Mucosa of rectum (tissue), 2 donors: ENCODE results near the gene ADORA3.

Experiments
- H3K27ac ChIP-seq, 2 donors: one replicate each; pipeline ENCODE4 v1.7.0; 2013; ENCODE audit warnings: inconsistent platforms in 2 of 2, low read depth in 2 of 2, low read length in 2 of 2
- H3K27me3 ChIP-seq, 2 donors: one replicate each; pipeline ENCODE4 v1.7.0; 2013; ENCODE audit warnings: low read length in 2 of 2; ENCODE audit not compliant: control insufficient read depth in 2 of 2, insufficient read depth in 2 of 2
- H3K36me3 ChIP-seq, 2 donors: one replicate each; pipeline ENCODE4 v1.7.0; 2013; ENCODE audit warnings: low read length in 2 of 2; ENCODE audit not compliant: control insufficient read depth in 2 of 2, insufficient read depth in 2 of 2
- H3K4me1 ChIP-seq, 2 donors: one replicate each; pipeline ENCODE4 v1.7.0; 2013; ENCODE audit warnings: low read length in 2 of 2, mild to moderate bottlenecking in 1 of 2; ENCODE audit not compliant: control insufficient read depth in 2 of 2, insufficient read depth in 2 of 2
- H3K4me3 ChIP-seq, 2 donors: one replicate each; pipeline ENCODE4 v1.7.0; 2013; ENCODE audit warnings: low read length in 2 of 2
- H3K9ac ChIP-seq, 2 donors: one replicate each; pipeline ENCODE4 v1.7.0; 2013; ENCODE audit warnings: low read length in 2 of 2, low read depth in 1 of 2, mild to moderate bottlenecking in 1 of 2
- H3K9me3 ChIP-seq, 2 donors: one replicate each; pipeline ENCODE4 v1.7.0; 2013; ENCODE audit warnings: low read length in 2 of 2; ENCODE audit not compliant: control insufficient read depth in 2 of 2
- donor health status: healthy.
- donor health status: Normal muscosa, but diverticular disease.

Gene ADORA3

DNA sequence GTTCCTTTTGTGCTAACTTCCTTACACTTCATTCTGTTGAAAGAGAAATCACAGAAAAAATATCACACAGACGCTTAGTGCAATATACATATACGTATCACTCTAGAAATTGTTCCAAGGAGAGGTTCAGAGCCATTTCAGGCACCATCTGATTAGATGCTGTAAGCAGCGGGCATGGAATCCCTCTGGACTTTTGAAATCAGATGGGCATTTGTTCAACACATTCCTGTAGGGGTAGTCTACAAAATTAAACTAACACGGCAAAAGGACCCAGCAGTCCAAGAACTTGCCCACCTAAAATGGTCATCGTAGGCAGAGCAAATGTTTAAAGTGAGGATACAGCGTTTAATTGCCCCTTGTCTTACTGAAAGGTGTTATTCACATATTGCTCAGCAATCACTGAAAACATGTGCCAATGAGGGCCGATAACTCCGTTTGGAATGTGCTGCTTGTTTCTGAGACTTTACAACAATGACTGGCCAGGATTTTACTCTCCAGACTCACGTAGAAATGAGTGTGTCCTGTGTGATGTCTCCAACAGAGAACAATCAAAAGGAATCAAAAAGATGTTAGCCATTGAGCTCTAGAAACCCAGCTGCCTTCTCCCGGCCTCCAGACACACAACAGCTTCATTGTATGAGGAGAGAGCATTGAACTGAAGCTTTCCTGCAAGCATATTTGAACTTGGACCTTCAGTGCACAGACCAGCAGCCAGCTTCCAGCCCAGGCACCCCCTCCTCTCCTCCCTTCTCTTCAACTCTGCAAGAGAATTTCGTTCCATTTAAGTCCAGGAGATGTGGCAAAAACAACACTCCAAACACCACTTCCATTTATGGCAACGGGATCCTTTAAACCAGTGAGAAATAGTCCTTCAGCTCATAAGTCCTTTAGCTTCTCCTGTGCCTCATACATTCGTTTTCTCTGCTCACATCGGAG lies 32.1 kb upstream of the ADORA3 start:
- H3K27me3 ChIP-seq = no peaks in the 10 kb centered on the region
- H3K4me3 ChIP-seq = no peak overlapping the region
- H3K4me1 ChIP-seq = no peaks in the 10 kb centered on the region
- no peak overlapping the region for H3K9ac ChIP-seq
- no peaks in the 10 kb centered on the region for H3K9me3 ChIP-seq
- no peaks in the 10 kb centered on the region for H3K36me3 ChIP-seq
- H3K27ac ChIP-seq = peak overlapping the region; percentile 10 to 36

GRCh38 chr1:111520053-111520452 lies 16.6 kb upstream of the ADORA3 start:
- no peak overlapping the region for H3K9ac ChIP-seq
- H3K4me1 ChIP-seq = peaks cover 5 to 6% of the 10 kb centered on the region in 2 donors
- no peaks in the 10 kb centered on the region for H3K36me3 ChIP-seq
- H3K9me3 ChIP-seq = no peaks in the 10 kb centered on the region
- H3K4me3 ChIP-seq = no peak overlapping the region
- H3K27me3 ChIP-seq = no peaks in the 10 kb centered on the region
- no peak overlapping the region for H3K27ac ChIP-seq

DNA sequence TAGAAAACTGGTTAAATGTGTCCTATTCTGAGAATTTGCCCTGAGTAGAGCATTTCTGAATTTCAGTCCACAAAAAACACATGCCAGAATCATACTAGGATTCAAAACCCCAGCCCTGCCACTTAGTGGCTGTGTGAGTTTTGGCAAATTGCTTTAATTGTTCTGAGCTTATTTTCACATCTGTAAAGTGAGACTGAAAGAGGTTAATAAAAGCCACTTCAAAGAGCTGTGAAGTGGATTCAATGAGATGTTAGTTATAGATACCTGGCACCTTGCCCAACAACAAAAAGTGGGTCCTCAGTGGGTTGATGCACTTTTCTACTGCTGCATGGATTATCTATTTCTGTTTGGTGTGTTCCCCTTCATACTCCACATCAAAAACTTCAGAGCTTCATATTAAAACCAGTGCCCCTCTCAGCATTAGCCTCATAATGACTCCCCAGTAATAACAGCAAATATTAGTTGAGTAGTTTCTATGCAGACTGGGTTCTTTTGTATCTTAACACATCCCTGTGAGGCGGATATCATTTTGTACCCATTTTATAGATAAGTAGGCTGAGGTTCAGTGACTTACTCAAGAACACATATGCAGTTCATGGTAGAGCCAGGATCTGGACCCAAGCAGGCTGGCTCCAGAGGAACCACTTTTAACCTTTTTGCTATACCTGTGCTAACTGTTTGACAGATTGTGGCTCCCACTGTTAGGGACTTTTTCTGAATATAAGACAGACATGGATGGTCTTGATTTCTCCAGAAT lies 14.2 kb upstream of the ADORA3 start:
- Histone ChIP-seq H3K27ac (no peak overlapping the region), H3K4me1 (peaks cover 5 to 6% of the 10 kb centered on the region in 2 donors)

GRCh38 chr1:111516005-111516535 lies 12.6 kb upstream of the ADORA3 start:
- H3K27me3 ChIP-seq = no peaks in the 10 kb centered on the region
- H3K36me3 ChIP-seq = no peaks in the 10 kb centered on the region
- H3K27ac ChIP-seq = peak overlapping the region; percentile 57 to 74
- H3K4me1 ChIP-seq = peaks cover 5 to 6% of the 10 kb centered on the region in 2 donors
- no peaks in the 10 kb centered on the region for H3K9me3 ChIP-seq
- peak overlapping the region; percentile 27 to 38 for H3K4me3 ChIP-seq
- peak overlapping the region in 1 of 2 donors; percentile 18 for H3K9ac ChIP-seq

More for the DNA sequence above, 14.2 kb upstream of the ADORA3 start:
- H3K36me3 ChIP-seq = no peaks in the 10 kb centered on the region
- H3K27me3 ChIP-seq = no peaks in the 10 kb centered on the region
- no peak overlapping the region for H3K9ac ChIP-seq
- H3K4me3 ChIP-seq = no peak overlapping the region
- no peaks in the 10 kb centered on the region for H3K9me3 ChIP-seq

DNA sequence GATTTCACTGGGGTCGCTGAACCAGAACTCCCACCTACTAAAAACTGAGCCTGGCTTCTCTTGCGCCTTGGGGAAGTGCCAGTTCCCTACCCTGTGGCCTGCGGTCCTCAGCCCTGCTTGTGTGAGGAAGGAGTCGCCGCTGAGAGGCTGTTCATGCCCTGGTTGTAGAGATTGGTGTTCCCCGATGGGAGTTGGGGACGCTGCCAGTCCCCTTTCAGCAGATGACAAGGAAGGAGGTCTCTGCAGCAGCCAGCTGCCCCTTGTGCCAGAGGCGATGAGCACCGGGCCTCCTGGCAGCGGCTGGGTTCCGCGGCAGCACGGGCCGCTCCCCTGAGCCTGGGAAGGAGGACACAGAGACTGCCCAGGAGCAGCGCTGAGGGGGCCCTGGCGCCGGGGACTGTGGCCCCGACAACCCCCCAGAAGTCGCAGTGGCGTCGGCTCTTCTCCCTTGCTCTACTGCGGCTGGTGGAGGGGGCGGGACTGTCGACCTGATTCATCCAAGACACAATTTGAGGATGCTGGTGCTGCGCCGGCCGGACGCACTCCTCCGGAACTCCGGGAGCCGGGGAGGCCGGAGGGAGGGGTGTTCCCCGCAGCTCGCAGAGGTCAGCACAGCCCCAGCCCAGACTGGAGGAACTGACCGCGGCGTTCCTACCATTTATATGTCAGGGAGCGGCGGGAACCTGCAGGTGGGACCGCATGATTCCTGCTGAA lies 12.0 kb upstream of the ADORA3 start:
- H3K36me3 ChIP-seq = no peaks in the 10 kb centered on the region
- peak overlapping the region; percentile 18 to 49 for H3K9ac ChIP-seq
- H3K4me3 ChIP-seq = peak overlapping the region; percentile 27 to 38
- no peaks in the 10 kb centered on the region for H3K27me3 ChIP-seq
- peak overlapping the region; percentile 57 to 74 for H3K27ac ChIP-seq
- no peaks in the 10 kb centered on the region for H3K9me3 ChIP-seq
- peaks cover 5% of the 10 kb centered on the region in 2 donors for H3K4me1 ChIP-seq

DNA sequence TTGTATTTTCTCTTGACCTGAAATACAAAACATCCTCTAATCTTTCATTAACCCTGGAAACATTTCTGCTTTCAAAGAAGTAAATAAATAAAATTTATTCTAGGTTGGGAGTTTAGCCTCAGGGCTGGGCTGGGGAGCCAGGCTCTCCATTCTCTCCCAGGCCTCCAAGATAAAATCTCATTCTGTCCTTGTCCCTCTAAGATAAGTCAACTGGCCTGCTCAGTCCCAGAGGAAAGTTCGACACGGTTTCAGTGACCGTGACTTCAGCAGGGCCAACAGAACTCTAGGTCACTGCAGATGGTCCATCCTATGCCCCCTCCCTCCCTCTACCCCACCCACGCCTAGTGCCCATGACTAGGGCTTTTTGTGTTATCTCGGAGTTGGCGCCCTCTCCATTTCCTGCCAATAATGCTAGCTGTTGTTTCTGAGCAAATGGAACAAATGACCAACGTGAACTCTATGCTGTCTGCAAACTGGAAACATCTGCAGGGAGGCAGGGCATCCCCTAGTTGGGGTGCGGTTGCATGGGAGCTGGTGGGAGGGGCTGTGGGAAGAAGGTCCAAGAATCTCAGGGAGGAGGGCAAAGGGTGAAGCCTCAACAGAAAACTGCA lies 10.1 kb upstream of the ADORA3 start:
- Histone ChIP-seq H3K9me3 (no peaks in the 10 kb centered on the region), H3K4me3 (no peak overlapping the region), H3K9ac (no peak overlapping the region), H3K4me1 (peaks cover 10% of the 10 kb centered on the region in 2 donors), H3K27ac (no peak overlapping the region), H3K36me3 (no peaks in the 10 kb centered on the region), H3K27me3 (no peaks in the 10 kb centered on the region)

- H3K9me3 ChIP-seq = no peaks in the 10 kb centered on the region
- H3K9ac ChIP-seq = no peak overlapping the region
- H3K4me1 ChIP-seq = peaks cover 14 to 16% of the 10 kb centered on the region in 2 donors
- no peak overlapping the region for H3K4me3 ChIP-seq
- no peaks in the 10 kb centered on the region for H3K36me3 ChIP-seq
- H3K27me3 ChIP-seq = no peaks in the 10 kb centered on the region
- no peak overlapping the region for H3K27ac ChIP-seq
Measured at GRCh38 chr1:111512931-111513330, 9.5 kb upstream of the ADORA3 start.

GRCh38 chr1:111512132-111512889 lies 8.9 kb upstream of the ADORA3 start:
- Histone ChIP-seq H3K27me3 (no peaks in the 10 kb centered on the region), H3K4me3 (no peak overlapping the region), H3K36me3 (no peaks in the 10 kb centered on the region), H3K4me1 (peaks cover 20 to 22% of the 10 kb centered on the region in 2 donors), H3K27ac (no peak overlapping the region), H3K9me3 (no peaks in the 10 kb centered on the region), H3K9ac (no peak overlapping the region)

DNA sequence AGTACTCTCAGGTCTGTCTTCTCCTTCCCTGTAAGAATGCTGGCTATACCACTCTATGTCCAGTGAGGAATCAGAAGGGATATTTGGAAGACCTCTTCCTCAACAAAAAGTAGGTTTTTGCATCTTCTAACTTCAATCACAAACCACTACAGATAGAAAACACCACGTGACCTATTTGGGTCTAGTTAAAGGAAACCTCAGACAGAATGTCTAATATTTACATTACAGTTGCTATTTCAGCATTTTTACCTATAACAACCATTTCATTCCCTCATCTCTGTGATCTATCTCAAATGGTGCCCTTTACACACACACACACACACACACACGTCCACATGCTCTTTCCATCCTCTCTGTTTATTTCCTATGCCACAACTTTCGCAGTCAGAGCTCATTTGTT lies 7.9 kb upstream of the ADORA3 start:
- no peak overlapping the region for H3K27ac ChIP-seq
- peaks cover 24 to 25% of the 10 kb centered on the region in 2 donors for H3K4me1 ChIP-seq

More for the DNA sequence above, 7.9 kb upstream of the ADORA3 start:
- Histone ChIP-seq H3K36me3 (no peaks in the 10 kb centered on the region), H3K27me3 (no peaks in the 10 kb centered on the region), H3K9ac (no peak overlapping the region), H3K9me3 (no peaks in the 10 kb centered on the region), H3K4me3 (no peak overlapping the region)
